Measurements from ENCODE around the gene PCYT1B.

PCYT1B gene

DNA sequence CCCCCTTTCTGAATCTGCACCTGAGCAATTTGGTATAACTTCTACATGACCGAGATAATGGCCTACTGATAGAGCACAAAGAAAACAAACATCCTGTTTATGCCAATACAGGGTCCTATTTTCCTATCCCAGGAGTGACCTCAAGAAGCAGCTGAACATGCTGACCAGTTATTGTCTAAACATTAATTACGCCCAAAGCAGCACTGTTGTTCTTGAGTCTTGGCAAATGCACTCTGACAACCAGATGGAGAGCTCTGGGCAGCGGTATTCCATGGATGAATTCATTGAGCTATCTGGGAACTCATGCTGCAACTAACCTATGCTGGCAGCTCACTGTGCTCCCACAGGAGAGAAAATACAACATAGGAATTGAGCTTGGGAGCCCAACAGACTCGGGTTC lies 52.6 kb downstream of the PCYT1B start:
- Mint-ChIP-seq H3K9me3 (no peaks in the 10 kb centered on the region), H3K4me1 (ENCODE audit: low read depth) (no peaks in the 10 kb centered on the region), H3K4me3 (no peak overlapping the region), H3K27me3 (peaks cover 35% of the 10 kb centered on the region), H3K27ac (no peak overlapping the region), H3K36me3 (ENCODE audit: low read depth) (no peaks in the 10 kb centered on the region)
- no peak for DNase-seq

DNA sequence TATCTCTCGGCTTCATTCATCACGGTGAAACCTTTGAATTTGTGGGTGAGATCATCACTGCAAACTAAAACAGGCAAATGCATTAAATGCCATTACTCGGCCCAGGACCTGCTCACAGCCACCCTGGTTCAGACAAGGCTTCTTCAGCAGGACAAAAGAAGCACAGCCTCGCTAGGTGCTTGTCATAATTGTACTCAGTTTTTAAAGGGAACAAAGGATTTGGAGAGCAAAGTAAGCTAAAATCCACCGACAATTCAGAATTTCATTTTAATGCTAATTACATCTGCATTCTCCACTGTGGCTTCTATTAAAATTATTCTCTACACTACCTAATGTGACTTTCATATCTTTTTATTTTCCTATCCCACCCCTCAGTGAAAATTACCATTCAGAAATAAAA lies 57.0 kb downstream of the PCYT1B start:
- DNase-seq, result no peak
- Mint-ChIP-seq H3K4me3 (no peak overlapping the region), H3K4me1 (ENCODE audit: low read depth) (no peaks in the 10 kb centered on the region), H3K9me3 (no peaks in the 10 kb centered on the region), H3K36me3 (ENCODE audit: low read depth) (no peaks in the 10 kb centered on the region), H3K27ac (no peak overlapping the region), H3K27me3 (peaks cover 24% of the 10 kb centered on the region)

DNA sequence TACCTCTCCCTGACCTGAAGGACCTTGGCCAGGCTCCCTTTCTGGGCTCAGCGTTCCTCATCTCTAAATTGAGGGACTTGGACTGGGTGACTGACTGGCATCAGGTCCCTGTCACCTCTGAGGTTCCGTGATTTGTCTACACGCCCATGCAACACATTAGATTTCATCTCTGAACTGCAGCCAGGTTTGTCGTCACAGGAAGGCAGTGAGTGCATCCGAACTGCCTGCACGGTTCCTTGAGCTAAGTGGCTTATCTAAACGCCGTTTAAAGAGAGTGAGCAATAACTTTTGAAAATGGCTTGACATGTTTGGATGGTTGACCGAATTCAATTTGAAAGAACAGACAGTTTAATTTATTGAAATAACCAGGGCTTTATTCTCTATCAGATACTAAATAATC lies 70.1 kb downstream of the PCYT1B start:
- no peak overlapping the region for H3K27ac Mint-ChIP-seq
- no peaks in the 10 kb centered on the region for H3K4me1 Mint-ChIP-seq (ENCODE audit: low read depth)
- H3K27me3 Mint-ChIP-seq, result peaks cover 30% of the 10 kb centered on the region
- H3K4me3 Mint-ChIP-seq, result no peak overlapping the region
- no peak for DNase-seq
- no peaks in the 10 kb centered on the region for H3K36me3 Mint-ChIP-seq (ENCODE audit: low read depth)
- no peaks in the 10 kb centered on the region for H3K9me3 Mint-ChIP-seq

DNA sequence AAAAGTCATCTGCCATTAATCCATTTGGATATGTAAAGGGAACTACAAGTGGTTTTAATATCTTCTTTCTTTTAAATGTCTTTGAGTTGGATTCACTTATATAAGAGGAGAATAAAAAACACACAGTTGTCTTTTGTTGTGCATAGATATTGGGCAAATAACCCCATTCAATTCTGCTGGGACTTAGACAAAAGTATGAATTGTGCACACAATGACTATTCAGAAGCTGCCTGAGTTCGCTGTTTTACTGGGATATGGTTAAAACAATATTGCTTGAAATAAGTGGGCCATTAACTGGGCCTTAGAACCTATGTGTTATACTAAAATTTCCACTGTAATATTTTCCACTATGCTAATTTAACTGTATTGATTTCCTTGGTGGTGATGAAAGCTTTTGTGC lies 71.7 kb downstream of the PCYT1B start:
- Mint-ChIP-seq H3K9me3 (no peaks in the 10 kb centered on the region), H3K36me3 (ENCODE audit: low read depth) (no peaks in the 10 kb centered on the region), H3K4me1 (ENCODE audit: low read depth) (no peaks in the 10 kb centered on the region), H3K27me3 (peaks cover 26% of the 10 kb centered on the region), H3K27ac (no peak overlapping the region), H3K4me3 (no peak overlapping the region)
- DNase-seq, result no peak

DNA sequence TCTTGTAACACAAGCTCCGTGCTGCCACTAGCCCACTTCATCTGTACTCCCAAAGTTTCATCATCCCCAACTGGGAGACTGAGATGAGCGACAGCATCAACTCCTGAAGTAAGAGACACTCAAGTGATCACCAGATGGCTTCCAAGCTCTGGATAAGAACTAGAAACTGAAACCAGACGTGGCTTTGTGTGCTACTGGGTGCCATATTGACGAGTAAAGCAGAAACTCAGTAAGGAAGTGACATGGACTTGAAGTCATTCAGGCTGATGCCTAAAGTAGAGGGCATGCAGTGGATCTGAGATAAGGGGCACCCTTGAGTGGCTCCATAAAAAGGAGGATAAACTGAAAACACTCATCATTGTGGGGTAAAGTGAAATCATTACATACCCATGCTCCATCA lies 72.4 kb downstream of the PCYT1B start:
- H3K27me3 Mint-ChIP-seq, result peaks cover 29% of the 10 kb centered on the region
- no peak for DNase-seq
- no peaks in the 10 kb centered on the region for H3K36me3 Mint-ChIP-seq (ENCODE audit: low read depth)

DNA sequence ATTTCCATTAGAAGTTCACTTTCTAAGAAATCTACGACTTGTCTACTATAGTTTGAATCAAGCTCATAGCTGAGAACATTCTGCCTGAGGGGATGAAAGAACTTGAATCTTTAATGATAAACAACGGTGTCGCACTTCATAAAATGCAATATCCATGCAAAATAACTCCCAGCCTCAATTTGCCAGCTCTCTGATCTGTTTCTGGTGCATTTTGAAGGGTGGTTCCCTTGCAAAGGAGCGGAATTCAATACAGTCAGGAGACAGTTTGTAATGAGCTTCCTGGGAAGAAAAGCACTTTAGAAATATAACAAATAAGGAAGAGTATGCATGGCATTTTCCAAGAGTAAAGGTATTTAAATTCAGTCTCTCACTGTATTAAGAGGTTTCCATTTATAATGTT lies 80.0 kb downstream of the PCYT1B start:
- Mint-ChIP-seq H3K4me3 (no peak overlapping the region), H3K9me3 (no peaks in the 10 kb centered on the region), H3K27me3 (peaks cover 43% of the 10 kb centered on the region), H3K27ac (no peak overlapping the region), H3K36me3 (ENCODE audit: low read depth) (no peaks in the 10 kb centered on the region), H3K4me1 (ENCODE audit: low read depth) (no peaks in the 10 kb centered on the region)
- DNase-seq, result no peak

More for the DNA sequence above, 72.4 kb downstream of the PCYT1B start:
- Mint-ChIP-seq H3K27ac (no peak overlapping the region), H3K9me3 (no peaks in the 10 kb centered on the region), H3K4me1 (ENCODE audit: low read depth) (no peaks in the 10 kb centered on the region), H3K4me3 (no peak overlapping the region)

DNA sequence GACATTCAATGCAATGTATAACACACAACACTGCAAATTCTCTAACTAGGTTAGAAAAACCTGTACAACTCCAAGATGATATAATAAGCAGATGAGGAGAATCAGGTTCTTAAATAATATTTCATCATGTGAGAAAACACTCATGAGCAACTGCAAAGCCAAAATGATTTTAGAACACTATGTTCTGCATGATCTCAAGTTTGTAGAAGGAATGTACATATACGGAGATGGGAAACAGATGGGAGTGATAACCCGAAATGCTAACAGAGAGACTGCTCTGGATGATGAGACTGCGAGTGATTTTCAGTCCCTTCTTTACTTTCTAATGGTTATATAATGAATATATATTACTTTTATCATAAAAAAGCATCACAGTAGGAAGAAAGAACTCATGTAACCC lies 80.9 kb downstream of the PCYT1B start:
- Mint-ChIP-seq H3K4me1 (ENCODE audit: low read depth) (no peaks in the 10 kb centered on the region), H3K27me3 (peaks cover 48% of the 10 kb centered on the region), H3K9me3 (no peaks in the 10 kb centered on the region), H3K27ac (no peak overlapping the region), H3K36me3 (ENCODE audit: low read depth) (no peaks in the 10 kb centered on the region), H3K4me3 (no peak overlapping the region)
- DNase-seq, result no peak

DNA sequence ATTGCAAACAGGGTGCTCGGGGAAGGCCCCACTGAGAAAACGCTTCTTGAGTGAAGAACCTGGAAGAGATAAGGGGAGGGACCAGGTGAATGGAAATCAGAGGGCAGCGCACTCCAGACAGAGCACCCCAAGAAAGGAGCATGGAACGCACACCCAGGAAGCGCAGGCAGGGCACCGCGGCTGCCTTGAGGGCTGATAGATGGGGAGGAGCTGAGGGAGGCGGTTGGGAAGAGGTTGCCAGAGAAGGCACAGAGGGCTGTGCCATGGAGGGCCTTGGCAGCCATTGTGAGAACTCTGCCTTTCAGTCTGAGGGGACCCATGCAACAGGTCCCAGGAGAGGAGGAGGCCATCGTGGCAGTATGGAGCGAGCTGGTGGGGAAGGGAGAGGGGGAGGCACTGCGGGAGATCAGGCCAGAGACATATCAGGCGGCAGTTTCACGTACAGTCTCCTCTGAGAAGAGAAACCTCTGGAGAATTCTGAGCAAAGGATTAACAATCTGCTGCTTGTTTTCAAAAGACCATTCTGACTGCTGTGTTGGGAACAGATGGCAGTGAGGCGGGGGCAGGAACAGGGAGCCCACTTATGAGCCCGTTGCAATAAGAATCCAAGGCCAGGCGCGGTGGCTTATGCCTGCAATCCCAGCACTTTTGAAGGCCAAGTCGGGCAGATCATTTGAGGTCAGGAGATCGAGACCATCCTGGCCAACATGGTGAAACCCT lies 83.7 kb downstream of the PCYT1B start:
- Mint-ChIP-seq H3K4me3 (no peak overlapping the region), H3K4me1 (ENCODE audit: low read depth) (no peaks in the 10 kb centered on the region), H3K9me3 (no peaks in the 10 kb centered on the region), H3K36me3 (ENCODE audit: low read depth) (no peaks in the 10 kb centered on the region), H3K27ac (no peak overlapping the region), H3K27me3 (peaks cover 35% of the 10 kb centered on the region)
- no peak for DNase-seq

DNA sequence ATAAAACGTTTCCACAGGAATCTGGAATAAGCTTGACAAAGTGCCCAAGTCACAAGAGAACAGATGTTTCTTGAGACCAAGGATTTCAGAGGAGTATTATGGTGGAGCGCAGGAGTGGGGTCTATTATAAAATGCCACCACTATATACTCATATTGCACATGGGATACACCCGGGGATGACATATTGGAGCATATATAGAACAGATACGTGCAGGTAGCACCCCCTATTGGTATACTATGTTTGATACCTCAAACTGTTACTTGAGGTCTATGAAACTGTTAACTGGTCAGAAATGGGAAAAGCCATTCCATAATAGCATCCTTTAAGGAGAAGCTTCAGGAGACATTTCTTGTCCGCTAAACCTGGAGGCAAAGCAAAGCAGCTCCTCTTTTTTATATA lies 86.0 kb downstream of the PCYT1B start:
- H3K36me3 Mint-ChIP-seq (ENCODE audit: low read depth), result no peaks in the 10 kb centered on the region

DNA sequence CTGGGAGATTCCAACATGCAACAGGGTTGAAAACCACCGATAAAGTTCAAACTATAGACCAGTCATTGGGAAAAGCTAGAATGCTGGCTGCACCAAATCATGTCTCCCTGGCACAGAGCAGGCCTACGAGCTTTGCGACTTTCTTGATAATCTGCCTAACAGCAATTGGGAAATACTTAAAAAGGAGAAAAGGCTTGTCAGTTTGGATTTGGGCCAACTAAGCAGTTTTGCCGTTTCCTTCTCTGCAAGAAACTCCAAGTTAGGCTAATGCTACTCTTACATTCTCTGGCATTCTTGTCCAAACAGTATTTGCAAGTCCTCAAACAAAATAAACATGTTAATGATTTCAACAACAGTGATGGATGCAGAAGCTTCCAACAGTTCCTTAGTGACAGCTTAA lies 94.1 kb downstream of the PCYT1B start:
- Mint-ChIP-seq H3K27me3 (peaks cover 24% of the 10 kb centered on the region), H3K4me1 (ENCODE audit: low read depth) (no peaks in the 10 kb centered on the region), H3K27ac (no peak overlapping the region), H3K9me3 (no peaks in the 10 kb centered on the region), H3K36me3 (ENCODE audit: low read depth) (no peaks in the 10 kb centered on the region), H3K4me3 (no peak overlapping the region)
- DNase-seq, result no peak

More for the DNA sequence above, 86.0 kb downstream of the PCYT1B start:
- H3K4me3 Mint-ChIP-seq, result no peak overlapping the region
- DNase-seq, result no peak
- no peaks in the 10 kb centered on the region for H3K9me3 Mint-ChIP-seq
- H3K4me1 Mint-ChIP-seq (ENCODE audit: low read depth), result no peaks in the 10 kb centered on the region
- H3K27me3 Mint-ChIP-seq, result peaks cover 30% of the 10 kb centered on the region
- H3K27ac Mint-ChIP-seq, result no peak overlapping the region

DNA sequence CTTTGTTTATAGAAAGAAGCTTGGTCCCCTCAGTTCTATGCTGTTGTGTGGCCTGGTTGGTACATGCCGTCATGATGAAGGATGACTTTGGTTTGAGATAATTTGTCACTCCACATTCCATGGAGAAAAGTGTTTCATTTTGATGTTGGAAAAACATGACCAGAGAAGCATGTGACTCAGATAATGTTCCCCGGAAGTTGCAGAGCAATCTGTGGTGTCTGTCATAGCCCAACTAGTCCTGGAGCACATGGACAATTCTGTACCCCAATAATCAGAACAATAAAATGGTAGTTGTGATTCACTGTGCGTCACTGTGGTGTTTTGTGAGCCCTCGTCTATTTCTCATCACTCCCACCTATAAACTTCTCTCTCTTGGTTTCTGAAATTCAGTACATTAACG lies 97.0 kb downstream of the PCYT1B start:
- H3K4me3 Mint-ChIP-seq, result no peak overlapping the region
- no peaks in the 10 kb centered on the region for H3K4me1 Mint-ChIP-seq (ENCODE audit: low read depth)
- peaks cover 20% of the 10 kb centered on the region for H3K27me3 Mint-ChIP-seq
- no peaks in the 10 kb centered on the region for H3K9me3 Mint-ChIP-seq
- DNase-seq, result no peak
- no peaks in the 10 kb centered on the region for H3K36me3 Mint-ChIP-seq (ENCODE audit: low read depth)
- no peak overlapping the region for H3K27ac Mint-ChIP-seq

DNA sequence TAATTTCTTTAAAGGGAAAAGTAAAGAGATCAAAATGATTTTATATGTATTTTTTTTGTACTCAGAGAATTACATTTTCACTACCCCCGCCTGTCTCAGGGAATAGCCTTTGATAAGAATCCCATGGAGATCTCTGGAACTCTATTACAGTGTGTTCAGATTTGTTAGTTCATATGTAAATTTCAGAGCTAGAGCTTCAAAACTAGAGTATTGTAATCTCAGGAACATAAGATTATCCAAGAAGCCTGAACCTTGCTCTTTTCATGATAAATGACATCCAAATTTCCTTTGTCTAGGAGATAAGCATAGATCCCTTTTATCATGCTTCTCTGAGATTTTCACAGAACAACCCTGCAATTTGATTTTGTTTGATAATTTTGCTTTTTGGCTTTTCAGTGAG lies 99.2 kb downstream of the PCYT1B start:
- Mint-ChIP-seq H3K4me3 (no peak overlapping the region), H3K9me3 (no peaks in the 10 kb centered on the region), H3K27ac (no peak overlapping the region), H3K4me1 (ENCODE audit: low read depth) (no peaks in the 10 kb centered on the region), H3K27me3 (peaks cover 27% of the 10 kb centered on the region), H3K36me3 (ENCODE audit: low read depth) (peaks cover 1% of the 10 kb centered on the region)
- DNase-seq, result no peak

DNA sequence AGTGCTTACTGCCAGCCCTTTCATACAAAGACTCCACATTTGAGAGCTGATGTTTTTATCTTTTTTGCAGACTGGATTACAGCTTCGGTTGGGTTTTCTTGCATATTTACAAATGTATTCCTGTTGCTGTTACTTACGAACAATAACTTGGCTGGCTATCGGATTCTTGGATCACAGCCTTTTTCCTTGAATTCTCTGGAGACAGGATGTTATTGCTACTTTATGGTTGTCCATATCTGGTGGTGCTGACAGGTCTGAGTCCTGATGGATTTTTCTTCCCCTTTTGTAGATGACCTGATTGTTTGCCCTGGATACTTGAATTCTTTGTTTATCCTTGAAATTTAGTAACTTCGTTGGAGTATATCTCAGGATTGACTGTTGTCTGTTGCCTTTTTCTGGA lies 104.4 kb downstream of the PCYT1B start:
- no peaks in the 10 kb centered on the region for H3K9me3 Mint-ChIP-seq

DNA sequence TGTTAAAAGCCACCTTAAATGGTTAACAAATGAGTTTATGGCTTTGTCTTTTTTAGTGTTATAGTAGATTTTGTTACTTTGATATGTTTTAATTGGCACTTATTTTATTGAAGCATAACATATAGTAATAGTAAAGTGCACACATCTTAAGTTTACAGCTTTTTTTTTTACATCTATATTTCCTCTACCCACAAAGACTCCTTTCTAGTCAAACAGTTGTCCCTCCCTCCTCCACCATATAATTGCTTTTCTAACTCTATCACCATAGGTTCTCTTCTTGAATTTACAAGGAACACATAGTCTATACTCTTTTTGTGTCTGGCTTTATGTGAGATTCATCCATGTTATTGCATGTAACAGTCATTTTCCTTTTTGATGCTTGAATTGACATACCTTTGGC lies 110.6 kb downstream of the PCYT1B start:
- no peak for DNase-seq
- Mint-ChIP-seq H3K27me3 (peaks cover 10% of the 10 kb centered on the region), H3K4me3 (no peak overlapping the region), H3K36me3 (ENCODE audit: low read depth) (peaks cover 29% of the 10 kb centered on the region), H3K4me1 (ENCODE audit: low read depth) (no peaks in the 10 kb centered on the region), H3K27ac (no peak overlapping the region), H3K9me3 (no peaks in the 10 kb centered on the region)

More for the DNA sequence above, 104.4 kb downstream of the PCYT1B start:
- Mint-ChIP-seq H3K36me3 (ENCODE audit: low read depth) (peaks cover 9% of the 10 kb centered on the region), H3K27me3 (peaks cover 24% of the 10 kb centered on the region), H3K4me1 (ENCODE audit: low read depth) (no peaks in the 10 kb centered on the region), H3K27ac (no peak overlapping the region), H3K4me3 (no peak overlapping the region)
- no peak for DNase-seq

DNA sequence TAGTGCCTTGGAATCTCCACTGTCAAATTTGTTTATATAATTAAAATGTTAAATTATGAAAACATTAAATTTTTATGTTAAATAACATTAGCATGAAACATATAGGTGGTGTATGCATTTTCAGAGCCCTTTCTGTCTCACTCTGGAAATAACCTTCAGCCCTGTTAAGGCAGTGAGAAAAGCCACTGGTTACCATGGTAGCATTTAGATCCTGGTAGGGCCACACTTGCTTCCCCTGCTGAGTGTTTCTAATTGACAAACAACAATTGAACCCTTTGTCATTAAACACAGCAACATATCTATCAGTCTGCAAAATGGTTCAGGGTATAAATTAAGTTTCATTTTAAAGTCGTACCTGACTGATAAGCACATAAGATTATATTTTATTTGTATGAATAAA lies 118.5 kb downstream of the PCYT1B start:
- peaks cover 56% of the 10 kb centered on the region for H3K36me3 Mint-ChIP-seq (ENCODE audit: low read depth)
- no peak for DNase-seq
- no peak overlapping the region for H3K27ac Mint-ChIP-seq
- H3K27me3 Mint-ChIP-seq, result peaks cover 16% of the 10 kb centered on the region
- no peaks in the 10 kb centered on the region for H3K9me3 Mint-ChIP-seq
- H3K4me1 Mint-ChIP-seq (ENCODE audit: low read depth), result no peaks in the 10 kb centered on the region
- no peak overlapping the region for H3K4me3 Mint-ChIP-seq

DNA sequence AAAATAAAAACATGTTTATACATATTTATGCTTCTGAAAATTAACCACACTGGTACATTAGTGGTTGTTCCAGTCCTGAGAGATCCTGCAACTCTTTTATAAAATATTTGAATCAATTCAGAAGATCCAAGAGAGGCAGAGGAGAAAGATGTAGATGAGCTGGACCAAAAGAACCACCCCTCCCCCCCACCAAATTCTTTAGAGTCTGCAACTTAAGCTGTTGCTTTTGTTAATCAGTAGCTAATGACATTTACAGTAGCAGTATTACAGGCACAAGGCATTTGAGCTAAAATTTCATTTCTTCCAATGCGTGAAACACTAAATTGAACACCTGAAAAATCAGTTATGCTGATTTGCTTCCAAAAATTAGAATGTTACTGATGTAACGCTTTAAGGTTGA lies 120.5 kb downstream of the PCYT1B start:
- no peak overlapping the region for H3K27ac Mint-ChIP-seq
- no peak for DNase-seq
- no peaks in the 10 kb centered on the region for H3K9me3 Mint-ChIP-seq
- H3K4me3 Mint-ChIP-seq, result no peak overlapping the region
- H3K36me3 Mint-ChIP-seq (ENCODE audit: low read depth), result peaks cover 57% of the 10 kb centered on the region
- no peaks in the 10 kb centered on the region for H3K4me1 Mint-ChIP-seq (ENCODE audit: low read depth)
- H3K27me3 Mint-ChIP-seq, result peaks cover 21% of the 10 kb centered on the region
